Pulmonary artery endothelial cell (primary cell): Measurements from ENCODE around the gene SENP2. TPM values are rescaled to one million over a fixed set of nuclear protein-coding genes. Genes with fewer than 3 reads are reported as not detected.
"Not testable (repeated sequence)": the region's sequence is repeated elsewhere in the genome, so short reads cannot be mapped to it uniquely, and the experiment has no call there.

Experiments
- DNase-seq: peaks from one replicate; pipeline ENCODE4 v3.0.0-alpha.2; 2011; ENCODE audit warnings: low read depth, low spot score
- total RNA-seq: library from RNA; depleted of rRNA; stranded (reverse); fragments of >200 nt; gene quantifications from 2 replicates; pipeline ENCODE4 v1.2.3, GENCODE V29; 2014

The SENP2 gene
- total RNA-seq, 1 donor from 2014 or later, result 35.7 TPM

- no peak for DNase-seq
These were observed 61.2 kb downstream of the SENP2 start for GRCh38 chr3:185647134-185647879.

DNA sequence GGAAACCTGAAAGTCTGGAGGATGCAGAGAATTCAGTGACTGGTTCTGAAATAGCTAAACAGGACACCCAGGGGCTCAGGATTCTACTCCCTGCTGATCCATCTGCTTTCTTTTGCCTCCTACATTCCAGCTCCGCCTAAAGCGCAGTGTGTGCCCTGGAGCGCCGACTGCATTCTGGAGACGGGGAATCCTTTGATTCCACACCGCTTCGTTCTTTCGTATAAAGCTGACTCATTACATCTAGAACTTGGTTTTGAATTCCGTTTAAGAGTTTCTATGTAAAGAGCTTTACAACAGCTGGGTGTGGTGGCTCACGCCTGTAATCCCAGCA, 61.8 kb downstream of the SENP2 start:
- no peak for DNase-seq

DNA sequence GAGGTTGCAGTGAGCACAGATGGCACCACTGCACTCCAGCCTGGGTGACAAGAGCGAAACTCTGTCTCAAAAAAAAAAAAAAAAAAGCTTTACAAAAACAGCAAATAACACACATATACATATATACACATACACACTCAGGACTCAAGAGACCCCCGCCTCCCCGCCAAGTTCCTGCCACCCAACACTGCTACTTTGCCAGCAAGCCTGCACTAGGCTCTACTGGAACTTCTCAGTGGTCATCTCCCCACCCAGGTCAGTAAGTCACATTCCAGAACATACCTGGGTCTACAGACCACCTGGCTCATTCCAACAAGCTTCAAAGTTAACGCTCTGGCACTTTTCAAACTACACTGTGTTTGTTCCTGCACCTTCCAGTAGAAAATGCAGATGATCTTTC, 62.3 kb downstream of the SENP2 start:
- DNase-seq, result no peak

DNA sequence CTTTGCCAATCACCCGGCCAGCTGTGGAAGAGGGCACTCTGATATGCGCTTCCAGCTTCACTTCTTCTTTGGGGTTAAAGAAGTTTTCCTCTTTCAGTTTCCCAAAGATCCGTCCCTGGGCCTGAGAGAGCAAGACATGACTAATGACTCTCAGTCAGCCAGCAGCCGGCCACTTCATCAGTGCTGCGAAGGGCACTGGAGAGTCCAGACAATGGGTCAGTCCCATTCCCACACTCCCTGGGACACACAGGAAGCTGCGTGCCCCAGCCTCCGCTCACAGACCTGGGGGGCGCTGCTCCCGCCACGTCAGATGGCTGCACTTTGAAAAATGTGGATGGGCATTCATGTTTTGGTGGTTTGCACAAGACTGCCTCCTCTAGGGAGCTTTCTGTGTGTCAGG, 63.3 kb downstream of the SENP2 start:
- no peak for DNase-seq

DNA sequence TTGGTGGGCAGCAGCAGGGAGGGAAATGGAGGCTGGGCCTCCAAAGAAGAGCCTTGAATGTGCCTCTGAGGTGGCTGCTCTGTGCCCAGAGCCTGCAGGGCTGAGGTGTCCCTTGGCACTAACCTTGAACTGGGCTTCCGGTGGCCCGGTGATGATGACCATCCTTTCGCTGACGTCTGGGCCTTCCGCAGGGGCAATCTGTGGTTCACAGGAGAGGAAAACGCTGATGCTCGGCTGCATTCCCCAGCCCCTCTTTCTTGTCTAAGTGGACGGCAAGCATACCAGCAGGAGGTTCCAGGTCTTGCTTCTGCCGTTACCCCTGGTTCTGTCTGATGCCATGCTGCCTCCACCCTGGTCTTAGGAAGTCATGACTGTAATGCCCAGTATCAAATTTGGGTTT, 65.9 kb downstream of the SENP2 start:
- DNase-seq, result no peak

DNA sequence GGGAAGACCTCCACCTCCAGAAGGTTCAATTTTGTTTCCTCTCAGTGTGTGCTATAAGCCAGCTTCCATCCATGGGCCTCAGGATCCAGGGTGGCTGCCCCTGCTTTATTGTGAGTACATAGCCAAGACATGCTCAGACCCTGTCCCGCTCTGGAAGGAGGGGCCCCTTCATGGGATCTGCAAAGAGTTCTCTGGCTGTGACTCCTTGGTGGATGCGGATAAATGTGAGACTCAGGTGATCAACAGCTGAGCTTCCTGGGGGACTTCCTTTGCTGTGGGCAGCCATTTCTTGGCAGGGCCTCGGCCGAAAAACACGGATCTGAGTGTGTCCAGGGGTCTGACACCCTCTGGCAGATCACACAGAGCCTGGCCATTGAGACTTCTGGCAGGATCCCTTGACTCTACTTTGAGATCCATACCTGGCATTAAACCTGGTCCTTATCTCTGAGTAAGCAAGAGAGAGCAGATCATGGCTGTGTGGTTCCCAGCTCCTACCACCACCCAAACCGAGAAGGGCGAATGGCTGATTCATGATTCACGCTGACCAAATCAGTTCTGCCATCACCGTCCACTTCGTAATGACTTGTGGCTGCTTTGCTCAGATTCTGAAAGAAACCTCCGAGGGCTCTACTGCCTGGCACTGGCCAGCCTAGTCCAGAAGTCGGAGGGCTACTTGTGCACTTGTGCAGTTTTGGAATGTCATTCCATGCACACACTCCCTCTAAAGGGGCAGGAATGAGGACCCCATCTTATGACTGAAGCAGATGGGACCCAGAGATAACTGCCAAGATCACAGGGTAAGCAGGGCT, 68.1 kb downstream of the SENP2 start:
- no peak for DNase-seq

DNA sequence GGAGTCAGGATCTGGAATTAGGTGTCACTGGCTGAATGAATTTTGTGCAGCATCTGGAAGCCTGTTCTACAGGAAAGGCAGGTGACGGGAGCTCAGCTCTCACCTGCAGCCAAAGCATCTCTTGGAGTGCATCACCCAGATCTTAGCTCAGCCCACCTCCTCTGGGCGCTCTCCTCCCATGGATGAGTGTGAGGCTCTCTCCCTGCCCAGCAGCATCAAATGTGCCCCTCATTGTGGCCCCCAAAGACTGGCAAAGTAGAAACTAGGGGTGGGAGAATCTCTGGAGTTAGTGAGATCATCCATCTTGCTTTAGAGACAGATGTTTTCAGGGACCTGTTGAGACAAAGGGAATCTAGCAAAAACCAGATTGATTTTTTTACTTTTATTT, 68.7 kb downstream of the SENP2 start:
- no peak for DNase-seq

DNA sequence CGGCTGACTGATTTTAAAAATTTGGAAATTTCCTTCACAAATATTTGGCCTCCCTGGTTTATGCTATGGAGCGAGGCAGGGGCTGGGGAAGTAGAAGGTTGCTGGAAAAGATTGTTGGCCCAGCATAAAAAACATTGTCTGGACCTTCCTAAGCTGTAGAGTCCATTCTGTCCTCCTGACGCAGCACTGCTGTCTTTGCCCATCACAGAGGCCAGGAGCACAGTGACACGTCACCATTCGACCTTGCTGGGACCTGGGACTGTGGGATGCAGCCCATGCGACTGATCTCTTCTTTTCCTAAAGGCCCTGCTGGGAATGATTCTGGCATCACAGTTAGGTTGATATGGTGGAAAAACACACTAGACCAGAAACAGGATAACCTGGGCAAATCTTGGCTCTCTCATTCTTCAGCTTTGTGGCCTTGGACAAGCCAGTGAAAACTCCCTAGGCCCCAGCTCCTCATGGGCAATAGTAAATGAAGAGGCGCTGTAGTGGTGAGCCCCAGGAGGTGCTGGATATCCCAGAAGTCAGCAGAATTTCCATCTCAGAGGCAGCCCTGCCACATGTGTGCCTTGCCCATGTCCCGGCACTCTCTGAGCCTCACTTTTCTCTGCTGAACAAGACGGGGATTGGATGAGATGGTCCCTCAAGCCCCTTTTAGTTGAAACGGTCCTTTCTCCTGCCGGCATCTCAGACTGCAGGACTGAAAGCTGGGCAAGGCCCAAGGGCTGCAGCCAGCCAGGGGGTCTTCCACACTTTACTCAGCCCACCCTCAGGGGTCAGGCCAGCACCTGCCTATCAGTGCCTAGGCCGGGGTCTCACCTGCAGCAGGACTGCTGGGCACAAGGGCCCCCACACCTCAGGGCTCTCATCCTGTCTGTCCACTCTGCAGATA, 69.6 kb downstream of the SENP2 start:
- DNase-seq, result no peak

- peak; percentile 91 for DNase-seq
These were observed 70.3 kb downstream of the SENP2 start for GRCh38 chr3:185656321-185656840.

- DNase-seq, result no peak
These were observed 71.1 kb downstream of the SENP2 start for GRCh38 chr3:185657211-185657610.

DNA sequence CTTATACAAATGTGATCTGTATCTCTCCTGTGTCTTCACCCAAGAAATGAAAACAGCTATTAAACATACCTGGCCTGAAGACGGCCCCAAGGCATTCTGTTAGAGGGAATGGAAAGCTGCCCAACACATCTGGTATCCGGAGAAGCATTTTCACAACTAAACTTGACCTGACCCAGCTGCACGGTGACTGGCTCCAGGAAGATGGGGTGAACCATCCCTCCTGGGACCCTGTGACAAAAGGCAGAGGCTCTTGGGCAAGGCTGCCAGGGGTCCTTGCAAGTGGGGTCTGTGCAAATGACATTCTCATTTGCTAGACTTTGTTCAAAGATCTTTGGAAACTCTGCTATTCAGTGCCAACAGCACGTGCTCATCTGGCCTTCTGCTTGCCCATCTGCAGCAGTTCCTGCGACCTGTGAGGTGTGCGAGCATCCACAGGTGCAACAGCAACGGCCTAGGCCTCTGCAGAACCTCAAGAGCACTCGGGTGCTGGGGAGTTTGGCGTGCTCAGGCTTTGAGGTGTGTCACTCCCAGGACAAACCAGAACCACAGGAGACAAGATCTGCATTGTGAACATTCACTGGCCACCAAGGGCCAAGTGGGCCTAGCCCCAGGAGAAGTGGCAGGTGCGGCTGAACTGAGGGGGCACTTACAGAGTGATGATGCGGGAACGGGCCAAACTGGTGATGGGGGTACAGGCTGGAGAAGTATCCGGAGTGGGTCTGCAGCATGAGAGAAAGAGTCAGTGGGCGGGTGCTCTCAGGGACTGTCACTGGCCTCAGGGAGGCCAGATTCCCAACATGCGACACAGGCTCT, 71.8 kb downstream of the SENP2 start:
- no peak for DNase-seq

DNA sequence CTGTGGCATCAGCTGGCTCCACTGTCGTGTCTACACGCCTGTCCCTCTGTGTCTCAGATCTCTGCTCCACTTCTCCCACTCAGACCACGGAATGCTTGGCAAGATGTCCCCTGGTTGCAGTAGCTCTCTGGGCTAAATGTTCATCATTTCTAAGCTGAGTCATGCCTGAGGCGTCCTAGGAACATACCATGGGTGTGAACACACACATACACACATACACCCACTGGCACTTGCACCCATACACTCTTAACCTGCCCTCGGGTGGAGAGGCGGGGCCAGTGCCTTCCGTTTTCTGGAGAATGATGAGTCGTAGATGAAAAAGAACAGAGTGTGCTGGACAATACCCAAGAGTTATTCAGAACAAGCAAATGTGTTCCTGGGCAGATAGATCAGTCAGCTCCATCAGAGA, 72.4 kb downstream of the SENP2 start:
- DNase-seq, result peak; percentile 73

DNA sequence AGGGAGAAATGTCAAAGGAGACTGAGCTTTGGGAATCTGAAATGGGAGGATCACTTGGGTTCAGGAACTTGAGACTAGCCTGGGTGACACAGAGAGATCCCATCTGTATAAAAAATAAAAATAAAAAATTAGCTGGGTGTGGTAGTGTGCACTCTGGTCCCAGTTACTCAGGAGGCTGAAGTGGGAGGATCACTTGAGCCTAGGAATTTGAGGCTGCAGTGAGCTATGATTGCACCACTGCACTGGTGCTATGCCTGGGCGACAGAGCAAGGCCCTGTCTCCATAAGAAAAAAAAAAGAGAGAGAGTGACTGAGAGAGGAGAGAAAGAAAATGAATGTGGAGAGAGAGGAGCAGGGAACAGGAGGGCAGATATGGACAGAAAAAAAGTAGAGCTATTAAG, 72.8 kb downstream of the SENP2 start:
- no peak for DNase-seq

GRCh38 chr3:185659942-185660921, 74.1 kb downstream of the SENP2 start:
- peak; percentile 57 for DNase-seq

- not testable (repeated sequence) for DNase-seq
These were observed 75.2 kb downstream of the SENP2 start for GRCh38 chr3:185661296-185661695.

- DNase-seq, result no peak
These were observed 75.7 kb downstream of the SENP2 start for GRCh38 chr3:185661772-185662171.

DNA sequence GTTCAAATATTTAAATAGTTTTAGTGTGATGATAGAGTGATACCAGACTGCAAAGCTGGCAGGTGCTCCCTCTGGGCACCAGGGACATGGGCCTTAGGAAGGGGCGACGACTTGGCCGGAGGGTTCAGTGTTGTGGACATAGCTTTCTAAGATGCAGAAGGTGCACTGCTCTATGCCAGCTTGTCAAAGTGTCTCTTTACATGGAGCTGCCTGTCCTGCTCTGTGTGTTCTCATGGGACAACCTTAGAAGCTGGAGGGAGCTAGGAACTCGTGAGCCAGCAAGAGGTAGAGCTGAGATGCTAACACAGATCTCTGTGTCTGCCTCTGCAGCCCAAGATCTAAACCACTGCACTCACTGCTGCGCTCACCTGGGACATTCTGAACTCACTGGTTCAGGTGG, 77.8 kb downstream of the SENP2 start:
- DNase-seq, result no peak

DNA sequence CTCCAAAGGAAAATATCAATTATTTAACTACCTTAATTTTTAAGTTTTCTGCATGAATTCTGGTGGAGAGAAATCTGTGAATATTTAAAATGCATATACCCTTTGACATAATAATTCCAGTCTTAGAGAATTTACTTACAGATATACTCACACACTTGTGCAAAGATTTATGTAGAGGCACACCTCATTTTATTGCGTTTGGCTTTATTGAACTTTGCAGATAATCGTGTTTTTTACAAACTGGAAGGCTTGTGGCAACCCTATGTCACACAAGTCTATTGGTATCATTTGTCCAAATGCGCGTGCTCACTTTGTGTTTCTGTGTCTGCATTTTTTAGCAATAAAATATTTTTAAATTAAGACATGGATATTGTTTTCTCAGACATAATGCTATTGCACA, 81.5 kb downstream of the SENP2 start:
- DNase-seq, result no peak

DNA sequence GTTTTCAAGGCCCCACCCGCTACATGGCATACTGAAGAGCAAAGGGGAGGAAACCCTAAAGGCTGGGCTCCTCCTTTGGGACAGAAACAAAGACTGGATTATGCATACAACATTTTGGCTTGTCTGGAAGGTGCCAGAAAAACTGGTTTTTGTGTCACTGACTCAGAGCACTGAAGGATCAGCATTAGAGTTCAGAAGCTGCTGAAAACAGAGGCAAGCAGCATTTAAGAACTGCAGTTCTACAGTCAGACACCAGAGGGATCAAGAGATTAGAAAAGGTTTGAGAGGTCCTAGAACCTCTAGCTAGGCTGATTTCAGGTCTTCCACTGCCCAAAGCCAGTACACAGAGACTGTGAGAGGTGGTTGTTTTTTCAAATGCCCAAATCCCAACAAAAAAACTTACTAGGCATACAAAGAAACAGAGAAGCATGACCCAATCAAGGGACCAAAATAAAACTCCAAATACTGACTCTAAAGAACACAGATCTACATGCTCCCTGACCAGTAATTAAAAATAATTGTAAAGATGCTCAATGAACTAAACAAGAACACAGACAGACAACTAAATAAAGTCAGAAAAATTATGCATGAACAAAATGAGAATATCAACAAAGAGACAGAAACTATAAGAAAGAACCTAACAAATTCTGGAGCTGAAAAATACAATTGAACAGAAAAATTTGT, 91.2 kb downstream of the SENP2 start:
- peak; percentile 63 for DNase-seq
